ENCODE results near the gene SOWAHC. TPM values are rescaled to one million over a fixed set of nuclear protein-coding genes. Genes with fewer than 3 reads are reported as not detected.
A peak's percentile ranks its signal among the peaks of the same experiment; 100 is the strongest.

SOWAHC gene
- total RNA-seq, 1 donor from 2014 or later = 16.5 TPM

- no peak overlapping the region for H3K4me2 ChIP-seq (ENCODE audit: low read length)
Measured at GRCh38 chr2:109592905-109593304, 21.3 kb upstream of the SOWAHC start.

GRCh38 chr2:109594246-109594885 is 19.8 kb upstream of the SOWAHC start:
- H3K36me3 ChIP-seq (ENCODE audit: insufficient read depth, low read length) = no peaks in the 10 kb centered on the region
- peak overlapping the region; percentile 8 for H3K4me3 Mint-ChIP-seq (ENCODE audit: unreplicated experiment)
- no peaks in the 10 kb centered on the region for H3K27me3 ChIP-seq (ENCODE audit: insufficient read depth, low read length)
- H3K4me3 ChIP-seq (ENCODE audit: insufficient read depth, low read depth, low read length) = no peak overlapping the region
- H3K9me3 ChIP-seq (ENCODE audit: insufficient read depth, low read depth, low read length) = no peaks in the 10 kb centered on the region
- no peak overlapping the region for H2AFZ ChIP-seq (ENCODE audit: low read depth, low read length)
- H3K27me3 Mint-ChIP-seq (ENCODE audit: low read depth, unreplicated experiment) = no peaks in the 10 kb centered on the region
- H3K36me3 Mint-ChIP-seq (ENCODE audit: low read depth, unreplicated experiment) = peaks cover 3% of the 10 kb centered on the region
- peaks cover 57% of the 10 kb centered on the region for H4K20me1 ChIP-seq (ENCODE audit: insufficient read depth, low read length)
- no peak overlapping the region for H3K9ac ChIP-seq (ENCODE audit: low read length)
- no peak overlapping the region for H3K4me2 ChIP-seq (ENCODE audit: low read length)
- no peak for FAIRE-seq
- H3K9me3 Mint-ChIP-seq (ENCODE audit: unreplicated experiment) = no peaks in the 10 kb centered on the region
- no peak for DNase-seq (ENCODE audit: low read depth)
- H3K27ac Mint-ChIP-seq (ENCODE audit: unreplicated experiment) = peak overlapping the region; percentile 41
- peaks cover 18% of the 10 kb centered on the region for H3K4me1 Mint-ChIP-seq (ENCODE audit: low read depth, unreplicated experiment)
- no peak for TF ChIP-seq EZH2 (IDR thresholded peaks at IDR 0.05; ENCODE audit: insufficient read depth, low read length)
- no peaks in the 10 kb centered on the region for H3K4me1 ChIP-seq (ENCODE audit: insufficient read depth, low read length)
- H3K79me2 ChIP-seq (ENCODE audit: insufficient read depth, low read length) = peaks cover 98% of the 10 kb centered on the region
- H3K27ac ChIP-seq (ENCODE audit: low read depth, low read length) = no peak overlapping the region

More at GRCh38 chr2:109592905-109593304, 21.3 kb upstream of the SOWAHC start:
- Histone ChIP-seq H3K27me3 (ENCODE audit: insufficient read depth, low read length) (no peaks in the 10 kb centered on the region), H3K4me1 (ENCODE audit: insufficient read depth, low read length) (no peaks in the 10 kb centered on the region), H3K9me3 (ENCODE audit: insufficient read depth, low read depth, low read length) (no peaks in the 10 kb centered on the region), H3K9ac (ENCODE audit: low read length) (no peak overlapping the region), H2AFZ (ENCODE audit: low read depth, low read length) (no peak overlapping the region), H3K79me2 (ENCODE audit: insufficient read depth, low read length) (peaks cover 96% of the 10 kb centered on the region), H4K20me1 (ENCODE audit: insufficient read depth, low read length) (peaks cover 53% of the 10 kb centered on the region), H3K4me3 (ENCODE audit: insufficient read depth, low read depth, low read length) (no peak overlapping the region), H3K27ac (ENCODE audit: low read depth, low read length) (no peak overlapping the region), H3K36me3 (ENCODE audit: insufficient read depth, low read length) (no peaks in the 10 kb centered on the region)
- H3K27me3 Mint-ChIP-seq (ENCODE audit: low read depth, unreplicated experiment) = no peaks in the 10 kb centered on the region
- no peak for FAIRE-seq
- H3K27ac Mint-ChIP-seq (ENCODE audit: unreplicated experiment) = no peak overlapping the region
- peaks cover 18% of the 10 kb centered on the region for H3K4me1 Mint-ChIP-seq (ENCODE audit: low read depth, unreplicated experiment)
- H3K36me3 Mint-ChIP-seq (ENCODE audit: low read depth, unreplicated experiment) = peaks cover 6% of the 10 kb centered on the region
- H3K9me3 Mint-ChIP-seq (ENCODE audit: unreplicated experiment) = no peaks in the 10 kb centered on the region
- H3K4me3 Mint-ChIP-seq (ENCODE audit: unreplicated experiment) = no peak overlapping the region
- DNase-seq (ENCODE audit: low read depth) = no peak
- TF ChIP-seq CTCF (IDR thresholded peaks at IDR 0.05; ENCODE audit: insufficient read depth, low read depth, low read length) (no peak), EZH2 (IDR thresholded peaks at IDR 0.05; ENCODE audit: insufficient read depth, low read length) (no peak)

- Histone ChIP-seq H2AFZ (ENCODE audit: low read depth, low read length) (no peak overlapping the region), H3K9ac (ENCODE audit: low read length) (no peak overlapping the region), H3K27ac (ENCODE audit: low read depth, low read length) (no peak overlapping the region), H3K9me3 (ENCODE audit: insufficient read depth, low read depth, low read length) (no peaks in the 10 kb centered on the region), H4K20me1 (ENCODE audit: insufficient read depth, low read length) (peaks cover 69% of the 10 kb centered on the region), H3K4me1 (ENCODE audit: insufficient read depth, low read length) (no peaks in the 10 kb centered on the region), H3K4me2 (ENCODE audit: low read length) (no peak overlapping the region), H3K36me3 (ENCODE audit: insufficient read depth, low read length) (no peaks in the 10 kb centered on the region), H3K4me3 (ENCODE audit: insufficient read depth, low read depth, low read length) (no peak overlapping the region), H3K27me3 (ENCODE audit: insufficient read depth, low read length) (no peaks in the 10 kb centered on the region), H3K79me2 (ENCODE audit: insufficient read depth, low read length) (peaks cover 99% of the 10 kb centered on the region)
- Mint-ChIP-seq H3K36me3 (ENCODE audit: low read depth, unreplicated experiment) (peaks cover 1% of the 10 kb centered on the region), H3K4me1 (ENCODE audit: low read depth, unreplicated experiment) (peaks cover 21% of the 10 kb centered on the region), H3K27ac (ENCODE audit: unreplicated experiment) (peak overlapping the region; percentile 13), H3K4me3 (ENCODE audit: unreplicated experiment) (no peak overlapping the region), H3K9me3 (ENCODE audit: unreplicated experiment) (no peaks in the 10 kb centered on the region), H3K27me3 (ENCODE audit: low read depth, unreplicated experiment) (no peaks in the 10 kb centered on the region)
- DNase-seq (ENCODE audit: low read depth) (no peak), FAIRE-seq (no peak)
- TF ChIP-seq EZH2 (IDR thresholded peaks at IDR 0.05; ENCODE audit: insufficient read depth, low read length) (no peak), CTCF (IDR thresholded peaks at IDR 0.05; ENCODE audit: insufficient read depth, low read depth, low read length) (no peak)
Measured at GRCh38 chr2:109595644-109596043, 18.5 kb upstream of the SOWAHC start.

All from astrocyte (in vitro differentiated cells and primary cell).